Left renal cortex interstitium (tissue), 4 donors: ENCODE data around the gene MARCO. TPM values are rescaled to one million over a fixed set of nuclear protein-coding genes. Genes with fewer than 3 reads are reported as not detected.
"Not testable (repeated sequence)": the region's sequence is repeated elsewhere in the genome, so short reads cannot be mapped to it uniquely, and the experiment has no call there.

Experiments used
- DNase-seq, 4 donors: peaks; one replicate each; pipeline ENCODE4 v3.0.0-alpha.2; 2013; ENCODE audit warnings: low read depth in 4 of 4, low spot score in 2 of 4, missing footprints in 1 of 4
- polyA plus RNA-seq, 4 donors: library from polyadenylated mRNA; unstranded; fragments of 120-200 nt; gene quantifications; one replicate each; pipeline ENCODE4 v1.2.1, GENCODE V29; 2013; ENCODE audit not compliant: insufficient read length in 4 of 4

Gene MARCO
- polyA plus RNA-seq, 4 donors: 0.16 to 0.18 TPM; not detected in 2

DNA sequence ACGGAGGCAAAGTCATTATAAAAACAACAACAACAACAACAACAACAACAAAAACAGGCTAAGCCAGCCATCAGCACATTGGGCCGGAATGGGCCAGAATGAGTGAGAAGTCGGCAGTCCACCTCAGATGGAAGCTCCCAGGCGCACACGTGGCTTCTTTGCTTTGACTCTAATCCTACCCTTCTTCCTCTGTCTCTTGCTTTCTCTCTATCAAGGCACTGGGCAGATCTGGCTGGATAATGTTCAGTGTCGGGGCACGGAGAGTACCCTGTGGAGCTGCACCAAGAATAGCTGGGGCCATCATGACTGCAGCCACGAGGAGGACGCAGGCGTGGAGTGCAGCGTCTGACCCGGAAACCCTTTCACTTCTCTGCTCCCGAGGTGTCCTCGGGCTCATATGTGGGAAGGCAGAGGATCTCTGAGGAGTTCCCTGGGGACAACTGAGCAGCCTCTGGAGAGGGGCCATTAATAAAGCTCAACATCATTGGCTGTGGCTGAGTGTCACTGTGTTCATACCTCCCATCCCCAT, 52.2 kb downstream of the MARCO start:
- no peak for DNase-seq

- no peak for DNase-seq
Observed at GRCh38 chr2:118994778-118995177, 52.8 kb downstream of the MARCO start.

DNA sequence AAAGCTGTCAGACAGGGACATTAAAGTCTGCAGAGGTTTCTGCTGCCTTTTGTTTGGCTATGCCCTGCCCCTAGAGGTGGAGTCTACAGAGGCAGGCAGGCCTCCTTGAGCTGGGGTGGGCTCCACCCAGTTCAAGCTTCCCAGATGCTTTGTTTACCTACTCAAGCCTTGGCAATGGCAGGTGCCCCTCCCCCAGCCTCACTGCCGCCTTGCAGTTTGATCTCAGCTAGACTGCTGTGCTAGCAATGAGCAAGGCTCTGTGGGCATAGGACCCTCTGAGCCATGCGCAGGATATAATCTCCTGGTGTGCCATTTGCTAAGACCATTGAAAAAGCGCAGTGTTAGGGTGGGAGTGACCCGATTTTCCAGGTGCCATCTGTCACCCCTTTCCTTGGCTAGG, 61.9 kb downstream of the MARCO start:
- DNase-seq: not testable (repeated sequence)

- DNase-seq: no peak
Observed at GRCh38 chr2:119004602-119005001, 62.6 kb downstream of the MARCO start.

GRCh38 chr2:119005051-119005450, 63.1 kb downstream of the MARCO start:
- no peak for DNase-seq

- no peak for DNase-seq
Observed at GRCh38 chr2:119005555-119005954, 63.6 kb downstream of the MARCO start.

DNA sequence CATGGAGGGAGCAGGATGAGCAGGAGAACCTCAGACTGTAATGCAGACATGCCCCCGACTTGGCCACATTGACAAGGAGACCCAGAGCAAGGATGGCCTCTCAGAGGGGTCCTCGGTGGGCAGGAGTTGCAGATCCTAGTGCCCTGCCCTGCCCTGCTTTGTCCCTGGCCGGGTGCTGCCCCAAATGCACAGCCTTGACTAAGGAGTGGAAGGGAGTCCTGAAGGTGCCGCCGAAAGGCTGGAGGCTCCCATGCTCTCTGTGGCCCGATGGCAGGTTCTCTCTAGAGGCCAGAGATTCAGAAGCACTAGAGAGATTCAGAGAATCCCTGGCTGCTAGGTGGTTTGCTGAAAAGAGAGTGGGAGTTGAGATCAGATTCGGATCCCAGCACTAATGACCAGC, 64.4 kb downstream of the MARCO start:
- DNase-seq: no peak

DNA sequence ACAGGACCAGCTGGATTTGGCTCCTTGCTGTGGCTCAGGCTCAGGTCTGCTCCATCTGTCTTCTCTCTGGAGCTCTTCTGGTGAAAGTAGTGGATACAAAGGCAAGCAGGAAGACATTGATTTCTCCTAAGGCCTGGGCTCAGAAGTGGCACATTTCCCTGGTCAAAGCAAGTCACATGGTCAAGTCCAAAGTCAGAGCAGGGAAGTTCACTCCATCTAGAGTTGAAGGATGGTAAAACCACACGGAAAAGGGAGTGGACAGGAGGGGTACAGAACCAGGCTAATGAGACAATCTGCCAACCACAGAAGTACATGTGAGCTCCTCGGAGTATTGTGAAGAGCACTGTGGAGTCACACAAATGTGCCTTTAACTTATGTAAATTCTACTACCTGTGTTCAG, 66.1 kb downstream of the MARCO start:
- DNase-seq: no peak

GRCh38 chr2:119009110-119009509, 67.1 kb downstream of the MARCO start:
- no peak for DNase-seq

- no peak for DNase-seq
Observed at GRCh38 chr2:119010336-119010735, 68.3 kb downstream of the MARCO start.

GRCh38 chr2:119011162-119011909, 69.3 kb downstream of the MARCO start:
- DNase-seq: peak in 2 of 4 donors; percentile 21 to 24

DNA sequence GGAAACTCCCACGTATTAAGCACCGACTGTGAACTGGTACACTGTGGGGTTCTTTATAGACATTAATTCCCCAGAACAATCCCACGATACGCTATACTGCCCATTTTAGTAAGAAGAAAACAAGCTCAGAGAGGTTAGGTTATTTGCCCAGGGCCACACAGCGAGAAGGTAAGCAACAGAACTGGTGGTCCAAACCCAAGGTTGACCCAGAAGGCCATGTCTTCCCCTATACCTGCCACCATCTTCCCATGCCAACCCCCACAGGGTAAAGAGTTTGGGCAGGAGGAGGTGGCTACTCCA, 69.9 kb downstream of the MARCO start:
- DNase-seq: no peak

DNA sequence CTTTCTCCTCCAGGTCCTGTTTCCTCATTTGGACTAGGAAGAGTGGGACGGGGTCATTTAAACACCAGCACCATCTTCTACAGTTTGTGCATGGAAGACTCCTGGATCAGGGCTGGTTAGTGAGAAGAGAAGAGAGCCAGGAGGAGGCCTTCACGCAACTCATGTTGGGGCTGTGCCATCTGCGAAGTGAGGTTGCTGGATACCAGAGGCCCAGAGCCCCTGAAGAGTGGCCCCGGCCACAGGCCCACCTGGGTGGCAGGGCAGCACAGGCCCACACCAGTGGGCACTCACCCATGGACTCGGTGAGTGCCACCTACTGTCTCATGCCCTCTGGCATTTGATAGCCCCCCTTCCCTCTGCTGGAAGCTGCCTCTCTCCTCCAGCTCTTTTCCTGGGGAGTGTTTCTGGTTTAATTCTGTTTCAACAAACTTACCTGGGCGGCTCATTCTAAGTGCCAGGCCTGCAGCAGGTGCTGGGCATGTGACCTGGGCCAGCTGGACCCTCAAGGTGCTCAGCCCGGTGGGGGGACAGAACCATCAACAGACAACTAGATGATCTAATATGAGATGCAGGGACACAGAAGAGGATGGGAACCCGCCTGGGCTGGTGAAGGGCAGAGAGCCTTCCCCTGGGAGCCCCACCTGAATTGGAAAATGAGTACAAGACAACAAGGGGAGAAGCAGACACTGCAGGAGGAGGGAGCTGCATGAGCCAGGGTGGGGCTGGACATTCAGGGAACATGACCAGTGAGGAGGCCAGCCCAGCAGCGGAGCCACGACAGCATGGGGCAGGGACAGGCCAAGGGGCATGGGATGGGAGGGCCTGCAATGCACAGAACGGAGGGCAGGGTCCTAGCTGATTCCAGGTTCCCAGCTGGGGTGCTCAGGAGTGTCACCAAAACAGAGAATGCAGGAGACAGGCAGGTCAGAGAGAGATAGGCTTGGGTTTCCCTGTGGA, 70.6 kb downstream of the MARCO start:
- no peak for DNase-seq

DNA sequence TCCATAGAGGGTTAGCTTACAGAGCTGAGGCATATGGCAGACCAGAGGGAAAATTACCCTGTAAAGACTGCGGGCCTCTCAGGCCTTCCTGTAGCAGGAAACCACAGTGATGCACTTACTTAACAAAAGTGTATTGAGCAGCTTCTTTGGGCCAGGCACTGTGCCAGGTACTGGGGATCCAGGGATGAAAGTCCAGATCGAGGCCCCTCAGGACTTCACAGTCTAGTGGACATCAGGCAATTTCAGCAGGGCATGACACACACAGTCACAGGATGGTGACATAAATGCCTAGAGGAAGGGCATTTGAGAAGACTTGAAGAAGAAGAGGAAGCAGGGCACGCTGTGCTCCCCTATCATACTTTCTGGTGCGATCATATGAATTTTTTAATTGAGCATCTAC, 71.7 kb downstream of the MARCO start:
- no peak for DNase-seq

DNA sequence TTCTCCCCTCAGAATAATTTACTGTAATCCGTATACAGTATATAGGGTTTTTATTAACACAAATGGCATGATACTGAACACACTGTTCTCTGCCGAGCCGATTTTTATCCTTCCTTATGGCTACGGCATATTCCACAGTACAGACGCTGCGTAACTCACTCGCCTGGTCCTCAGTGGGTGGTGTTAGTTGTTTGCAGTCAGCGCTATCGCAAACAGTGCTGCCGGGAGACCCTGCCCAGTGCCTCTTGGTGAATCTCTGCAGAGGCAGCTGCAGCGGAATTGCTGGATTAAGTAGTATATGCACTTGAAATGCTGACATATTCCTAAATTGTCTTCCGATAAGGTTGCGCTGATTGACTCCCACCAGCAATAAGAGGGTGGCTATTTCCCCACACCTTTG, 73.9 kb downstream of the MARCO start:
- no peak for DNase-seq

DNA sequence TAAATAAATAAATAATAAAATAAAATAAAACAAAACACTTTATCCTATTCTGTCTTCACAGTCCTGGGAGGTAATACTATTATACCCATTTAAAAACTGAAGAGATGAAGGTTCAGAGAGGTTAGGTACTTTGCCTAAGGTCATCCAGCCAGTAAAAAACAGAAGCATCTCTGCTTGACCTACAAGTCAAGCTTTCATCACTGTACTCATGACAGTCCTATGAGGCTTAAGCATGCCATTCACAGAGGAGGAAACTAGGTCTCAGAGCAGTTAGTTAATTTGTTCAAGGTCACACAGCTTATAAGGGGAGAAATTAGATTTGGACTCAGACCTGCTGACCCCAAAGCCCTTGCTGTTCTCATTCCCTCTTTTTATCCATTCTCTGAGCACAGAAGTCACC, 77.5 kb downstream of the MARCO start:
- DNase-seq: no peak

- DNase-seq: no peak
Observed at GRCh38 chr2:119022678-119023077, 80.7 kb downstream of the MARCO start.

GRCh38 chr2:119023534-119023933, 81.5 kb downstream of the MARCO start:
- DNase-seq: no peak

- no peak for DNase-seq
Observed at GRCh38 chr2:119024152-119024551, 82.2 kb downstream of the MARCO start.

GRCh38 chr2:119024568-119024967, 82.6 kb downstream of the MARCO start:
- DNase-seq: no peak

DNA sequence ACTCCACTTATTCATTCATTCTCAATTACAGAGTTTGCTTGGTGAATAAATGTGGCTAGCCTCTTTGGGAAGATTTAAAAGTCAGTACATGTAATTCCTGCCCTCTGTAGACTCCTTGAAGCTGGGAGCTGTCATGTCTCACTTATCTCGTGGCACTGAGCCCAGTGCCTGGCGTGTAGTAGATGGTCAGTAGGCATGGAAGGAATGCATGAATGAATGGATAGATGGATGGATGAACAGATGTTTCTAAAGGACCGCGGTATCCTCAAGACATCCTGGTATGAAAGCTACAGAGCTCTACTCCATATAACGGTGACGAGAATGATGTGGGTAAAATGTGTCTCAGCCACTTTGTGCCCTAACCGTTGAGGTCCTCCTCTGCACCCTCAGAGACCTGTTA, 83.0 kb downstream of the MARCO start:
- DNase-seq: no peak
